ENCODE results near the gene AFF4.

GRCh38 chr5:132832612-132833011 is 130.8 kb downstream of the AFF4 start:
- no peak for TF ChIP-seq ZNF274 (IDR thresholded peaks at IDR 0.05; ENCODE audit: low read depth, low read length)
- TF ChIP-seq SUZ12 (IDR thresholded peaks at IDR 0.05; ENCODE audit: extremely low read depth, insufficient read depth, insufficient read length): no peak

Data from NT2/D1 (cell line).